HK-2 (cell line): ENCODE data around the gene KCNN4.

Source experiments
- DNase-seq: peaks from one replicate; pipeline ENCODE4 v3.0.0-alpha.2; 2018; ENCODE audit not compliant: unreplicated experiment

KCNN4 gene

DNA sequence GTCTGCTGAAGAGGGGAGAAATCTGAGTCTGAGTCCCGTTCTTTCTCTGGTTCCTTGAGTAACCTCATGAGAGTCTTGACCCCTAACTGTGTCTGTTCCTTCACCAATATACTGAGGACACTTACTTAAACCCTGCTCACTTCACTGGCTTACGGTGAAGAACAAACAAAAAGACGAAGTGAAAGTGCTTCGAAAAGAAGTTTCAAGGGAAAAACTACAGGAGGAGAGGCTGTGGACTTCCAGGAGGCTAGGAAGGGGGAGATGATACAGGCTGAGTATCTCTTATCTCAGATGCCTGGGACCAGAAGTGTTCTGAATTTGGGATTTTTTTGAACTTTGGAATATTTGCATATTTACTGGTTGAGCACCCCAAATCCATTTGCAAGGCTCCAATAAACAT is 32.1 kb downstream of the KCNN4 start:
- DNase-seq = no peak

DNA sequence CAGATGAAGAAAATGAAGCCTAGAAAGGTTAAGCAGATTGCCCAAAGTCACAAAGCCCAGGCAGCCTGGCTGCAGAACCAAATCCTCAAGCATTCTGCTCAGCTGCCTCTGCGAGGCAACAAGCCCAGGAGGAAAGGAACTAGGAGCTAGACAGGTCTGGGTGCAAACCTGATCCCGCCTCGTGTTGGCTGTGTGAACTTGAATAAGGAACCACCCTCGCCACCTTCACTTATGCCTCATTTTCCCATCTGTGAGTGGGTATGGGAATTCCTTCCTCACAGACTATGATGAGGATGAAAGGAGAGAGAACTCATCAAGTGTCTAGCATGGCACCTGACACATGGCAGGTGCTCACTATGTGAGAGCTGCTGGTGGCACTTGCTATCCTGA is 32.6 kb downstream of the KCNN4 start:
- DNase-seq = no peak

DNA sequence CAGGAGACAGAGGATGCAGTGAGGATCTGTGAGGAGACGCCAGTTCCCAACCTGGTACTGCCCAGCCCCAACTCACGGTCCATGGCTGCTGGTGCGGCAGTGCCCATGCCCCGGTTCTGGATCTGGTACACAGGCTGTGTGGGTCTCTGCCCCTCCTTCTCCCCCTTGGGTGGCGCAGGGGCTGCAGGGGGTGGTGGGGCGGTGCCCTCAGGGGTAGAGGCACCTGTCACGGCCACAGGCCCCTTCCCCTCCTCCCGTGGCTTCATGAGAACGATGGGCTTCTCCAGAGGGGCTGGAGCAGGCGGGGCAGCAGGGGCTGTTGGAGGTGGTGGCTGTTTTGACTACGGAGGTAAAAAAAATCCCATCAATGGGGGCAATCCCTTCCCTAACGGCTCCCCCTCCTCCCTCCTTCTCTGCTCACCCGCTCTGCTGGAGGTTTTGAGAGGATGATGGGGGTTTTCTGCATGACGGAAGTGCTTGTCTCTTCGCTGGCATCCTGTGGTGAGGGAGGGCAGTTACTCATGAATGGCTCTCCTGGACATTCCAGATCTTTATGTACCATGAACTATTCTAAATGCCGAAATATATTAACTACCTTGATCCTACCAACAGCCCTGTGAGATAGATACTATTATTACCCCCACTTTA is 33.1 kb downstream of the KCNN4 start:
- peak; percentile 51 for DNase-seq

GRCh38 chr19:43743059-43743458 is 37.7 kb downstream of the KCNN4 start:
- DNase-seq = no peak

DNA sequence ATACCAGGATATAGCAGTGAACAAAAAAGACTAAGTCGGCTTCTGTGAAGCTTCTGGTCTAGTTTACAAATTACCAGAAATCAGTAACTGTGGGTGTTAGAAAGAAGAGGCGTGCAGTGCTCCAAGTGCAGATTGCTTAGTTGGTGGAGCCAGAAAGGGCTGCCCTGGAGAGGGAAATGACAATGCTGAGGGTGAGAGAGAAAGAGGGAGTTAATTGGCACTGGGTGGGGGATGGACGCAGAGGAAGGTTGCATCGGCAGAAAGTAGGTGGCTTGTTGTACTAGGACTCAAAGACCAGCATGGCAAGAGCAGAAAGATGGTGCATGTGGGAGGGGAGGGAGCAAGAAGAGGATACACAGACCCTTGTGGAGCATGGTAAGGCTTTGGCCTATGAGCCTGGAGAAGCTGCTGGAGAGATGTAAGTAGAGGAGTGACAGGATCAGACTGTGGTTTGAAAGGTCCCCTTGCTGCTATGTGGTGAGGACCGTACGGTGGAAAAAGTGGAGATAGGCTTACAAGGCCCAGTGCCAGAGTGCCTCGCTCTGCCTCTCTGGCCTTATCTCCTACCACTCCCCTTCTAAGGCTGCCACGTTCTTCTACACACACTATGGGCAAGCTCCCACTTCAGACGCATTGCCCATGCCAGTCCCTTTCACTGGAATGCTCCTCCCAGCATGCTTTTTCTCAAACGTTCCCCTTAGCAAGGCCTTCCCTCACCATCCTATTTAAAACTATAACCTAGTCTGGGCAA is 39.5 kb downstream of the KCNN4 start:
- DNase-seq = no peak

DNA sequence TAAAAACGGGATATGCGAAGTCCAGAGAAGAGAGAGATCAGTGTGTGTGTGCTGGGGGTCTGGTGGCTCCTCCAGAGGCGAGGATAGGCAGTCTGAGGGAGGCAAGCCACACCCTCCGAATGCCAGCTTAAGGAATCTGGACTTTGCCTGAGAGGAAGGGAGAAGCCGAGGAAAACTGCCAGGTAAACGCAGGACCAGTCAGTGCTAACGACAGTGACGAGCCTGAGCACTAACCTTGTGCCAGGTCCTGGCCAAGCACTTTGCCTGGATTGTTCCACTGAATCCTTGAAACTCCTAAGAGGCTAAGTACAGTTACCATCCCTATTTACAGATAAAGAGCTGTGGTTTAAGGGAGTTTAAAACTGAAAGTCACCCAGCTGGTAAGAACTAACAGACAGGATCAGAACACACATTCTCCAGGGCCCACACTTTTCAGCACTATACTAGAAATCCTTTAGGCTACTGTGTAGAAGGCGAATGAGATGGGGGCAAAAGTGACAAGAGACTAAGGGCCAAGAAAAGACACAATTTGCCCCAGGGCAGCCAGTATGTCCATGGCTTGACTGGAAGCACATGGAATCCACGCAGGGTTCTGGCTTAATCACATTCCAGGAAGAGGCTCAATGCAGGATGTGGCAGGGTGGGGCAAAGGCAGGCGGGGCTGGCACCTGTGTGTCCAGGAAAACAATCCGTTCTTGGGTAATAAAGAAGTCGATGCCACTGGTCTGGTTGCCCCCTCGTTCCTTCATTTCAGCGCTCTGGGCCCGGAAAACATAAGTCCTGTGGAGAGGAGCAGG is 41.1 kb downstream of the KCNN4 start:
- DNase-seq = no peak

GRCh38 chr19:43738780-43739211 is 42.0 kb downstream of the KCNN4 start:
- no peak for DNase-seq

DNA sequence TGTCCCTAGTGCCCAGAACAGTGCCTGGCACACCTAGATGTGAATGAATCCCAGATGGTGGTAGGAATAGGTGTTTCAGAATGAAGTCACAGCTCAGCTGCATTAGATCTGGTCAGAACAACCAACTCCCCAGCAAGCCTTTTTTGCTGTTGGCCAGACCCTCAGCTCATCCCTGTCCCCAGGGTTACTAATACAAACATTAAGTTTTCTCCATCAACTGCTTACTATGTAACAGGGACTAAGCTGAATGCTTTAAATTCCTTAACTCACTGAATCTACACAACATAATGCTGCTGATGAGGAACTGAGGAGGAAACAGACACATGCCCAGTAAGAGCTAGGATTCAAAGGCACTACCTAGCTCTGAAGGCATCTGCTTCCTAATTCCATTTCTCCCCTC is 44.8 kb downstream of the KCNN4 start:
- DNase-seq = no peak

DNA sequence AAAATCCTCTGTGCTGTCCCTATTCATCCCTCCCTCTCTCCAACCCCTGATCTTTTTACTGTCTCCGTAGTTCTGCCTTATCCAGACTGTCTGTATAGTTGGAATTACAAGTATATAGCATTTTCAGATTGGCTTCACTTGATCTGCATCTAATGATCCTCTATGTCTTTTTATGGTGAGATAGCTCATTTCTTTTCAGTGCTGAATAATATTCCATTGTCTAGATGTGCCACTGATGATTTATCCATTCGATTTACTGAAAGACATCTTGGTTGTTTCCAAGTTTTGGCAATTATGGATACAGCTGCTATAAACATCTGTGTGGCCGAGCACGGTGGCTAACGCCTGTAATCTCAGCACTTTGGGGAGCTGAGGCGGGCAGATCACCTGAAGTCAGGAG is 45.8 kb downstream of the KCNN4 start:
- no peak for DNase-seq

DNA sequence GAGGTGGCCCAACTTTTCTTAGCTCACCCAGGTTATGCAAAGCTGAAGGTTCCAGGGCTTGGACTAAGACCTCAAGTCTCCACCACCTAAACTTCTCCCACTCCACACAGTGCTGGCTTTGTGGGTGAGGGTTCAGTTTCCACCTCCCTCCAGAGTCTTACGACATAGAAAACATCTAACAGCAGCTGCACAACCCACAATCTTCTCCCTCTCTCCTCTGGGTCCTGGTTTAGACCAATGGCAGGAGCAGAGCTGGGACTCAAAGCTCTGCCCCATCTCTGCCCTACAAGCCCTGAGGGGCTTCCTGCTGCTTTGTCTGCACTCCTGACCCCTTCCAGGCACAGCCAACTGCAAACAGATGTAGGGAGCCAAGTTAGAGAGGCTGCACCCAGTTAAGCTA is 48.9 kb downstream of the KCNN4 start:
- DNase-seq = no peak

DNA sequence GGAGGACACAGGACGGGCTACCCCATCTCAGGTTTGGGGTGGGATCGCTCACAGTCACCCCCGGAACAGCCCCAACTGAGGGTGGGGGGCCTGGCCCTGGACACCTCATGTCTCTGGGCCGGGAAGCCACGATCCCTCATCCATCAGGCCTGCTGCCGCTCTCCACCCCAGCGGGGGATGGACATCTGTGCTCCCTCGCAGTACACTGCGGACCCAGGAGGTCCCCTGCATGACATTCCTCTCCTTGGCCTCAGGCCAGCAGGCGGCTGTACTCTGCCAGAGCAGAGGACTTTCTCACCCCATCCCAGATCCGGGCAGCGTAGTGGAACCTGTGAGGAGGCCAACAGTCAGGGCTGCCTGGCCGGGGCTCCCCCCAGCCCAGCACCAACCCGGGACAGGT is 49.4 kb downstream of the KCNN4 start:
- no peak for DNase-seq

DNA sequence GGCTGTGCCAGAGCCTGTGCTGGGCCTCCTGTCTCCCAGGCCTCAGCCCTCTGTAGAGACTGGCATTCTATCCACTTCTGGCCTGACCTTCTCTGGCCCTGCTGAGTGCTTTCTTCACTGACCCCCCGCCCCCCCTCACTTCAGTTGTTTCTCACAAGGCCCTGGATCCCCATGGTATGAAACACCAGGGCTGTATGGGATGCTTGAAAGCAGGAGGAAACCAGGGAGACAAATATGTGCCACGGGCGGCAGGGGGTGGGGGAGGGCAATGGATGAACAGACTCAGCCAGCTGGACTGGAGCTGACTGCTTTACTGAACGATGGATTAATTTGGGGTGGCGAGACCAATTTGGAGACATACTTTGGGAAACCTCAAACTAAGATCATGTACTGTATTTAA is 50.9 kb downstream of the KCNN4 start:
- no peak for DNase-seq

- DNase-seq = no peak
These were observed 53.2 kb downstream of the KCNN4 start for GRCh38 chr19:43727593-43727853.

DNA sequence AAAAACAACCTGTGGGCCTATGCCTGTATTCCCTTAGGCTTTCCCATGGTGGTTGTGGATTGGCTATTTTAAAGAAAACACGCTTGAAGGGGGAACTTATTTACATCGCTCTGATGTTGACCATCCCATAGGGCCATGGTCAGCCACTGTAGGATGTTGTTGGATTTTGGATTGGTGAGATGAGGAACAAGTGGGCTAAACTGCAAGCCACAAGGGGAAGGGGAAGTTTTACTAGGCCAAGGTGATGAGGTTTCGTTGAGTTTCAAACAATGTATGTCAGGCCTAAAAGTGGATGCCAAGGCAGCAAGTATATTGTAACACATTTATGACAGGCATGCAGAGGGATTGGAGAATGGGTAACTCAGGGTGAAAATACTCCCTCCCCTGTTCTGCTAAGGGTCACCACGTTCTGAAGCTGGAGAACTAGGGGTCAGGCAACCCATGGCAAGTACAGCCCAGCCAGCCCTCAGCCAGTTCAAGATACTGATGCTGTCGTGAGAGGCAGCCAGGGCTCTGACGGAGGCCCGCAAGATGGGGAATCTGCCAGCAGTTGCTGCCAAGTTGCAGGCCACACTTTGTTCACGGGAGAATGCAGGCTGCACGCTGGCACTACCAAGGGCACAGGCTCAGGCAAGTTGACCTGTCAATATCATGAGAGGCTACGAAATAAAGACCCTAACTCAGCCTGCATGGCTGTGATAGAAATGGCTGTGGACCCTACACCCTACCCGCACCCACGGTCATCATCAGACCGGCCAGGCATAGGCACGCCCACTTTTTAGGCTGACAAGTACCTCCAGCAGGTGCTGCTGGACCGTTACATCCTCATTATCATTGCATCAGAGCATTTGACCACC is 53.8 kb downstream of the KCNN4 start:
- DNase-seq = no peak

GRCh38 chr19:43725468-43725867 is 55.3 kb downstream of the KCNN4 start:
- DNase-seq = no peak

DNA sequence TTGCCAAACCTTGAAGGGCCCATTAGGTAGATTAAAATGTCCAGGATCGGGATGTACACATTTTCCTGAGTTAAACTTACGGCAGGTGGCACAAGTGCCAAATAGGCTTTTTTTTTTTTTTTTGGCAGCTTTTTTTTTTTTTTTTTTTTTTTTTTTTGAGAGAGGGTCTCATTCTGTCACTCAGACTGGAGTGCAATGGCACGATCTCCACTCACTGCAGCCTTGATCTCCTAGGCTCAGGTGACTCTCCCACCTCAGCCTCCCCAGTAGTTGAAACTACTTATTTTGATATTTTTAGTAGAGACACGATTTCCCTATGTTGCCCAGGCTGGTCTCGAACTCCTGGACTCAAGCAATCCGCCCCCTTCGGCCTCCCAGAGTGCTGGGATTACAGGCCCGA is 55.9 kb downstream of the KCNN4 start:
- no peak for DNase-seq

DNA sequence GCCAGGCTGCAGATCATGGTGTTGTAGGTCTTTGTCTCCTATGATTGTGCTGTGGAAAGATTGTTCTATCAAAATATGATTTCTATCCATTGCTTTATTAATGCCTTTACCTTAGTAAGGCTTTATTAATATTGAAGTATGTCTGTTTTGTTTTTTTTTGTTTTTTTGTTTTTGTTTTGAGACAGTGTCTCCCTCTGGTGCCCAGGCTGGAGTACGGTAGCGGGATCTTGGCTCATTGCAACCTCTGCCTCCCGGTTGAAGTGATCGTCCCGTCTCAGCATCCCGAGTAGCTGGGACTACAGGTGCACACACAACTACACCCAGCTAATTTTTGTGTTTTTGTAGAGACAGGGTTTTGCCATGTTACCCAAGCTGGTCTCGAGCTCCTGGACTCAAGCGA is 57.2 kb downstream of the KCNN4 start:
- no peak for DNase-seq

DNA sequence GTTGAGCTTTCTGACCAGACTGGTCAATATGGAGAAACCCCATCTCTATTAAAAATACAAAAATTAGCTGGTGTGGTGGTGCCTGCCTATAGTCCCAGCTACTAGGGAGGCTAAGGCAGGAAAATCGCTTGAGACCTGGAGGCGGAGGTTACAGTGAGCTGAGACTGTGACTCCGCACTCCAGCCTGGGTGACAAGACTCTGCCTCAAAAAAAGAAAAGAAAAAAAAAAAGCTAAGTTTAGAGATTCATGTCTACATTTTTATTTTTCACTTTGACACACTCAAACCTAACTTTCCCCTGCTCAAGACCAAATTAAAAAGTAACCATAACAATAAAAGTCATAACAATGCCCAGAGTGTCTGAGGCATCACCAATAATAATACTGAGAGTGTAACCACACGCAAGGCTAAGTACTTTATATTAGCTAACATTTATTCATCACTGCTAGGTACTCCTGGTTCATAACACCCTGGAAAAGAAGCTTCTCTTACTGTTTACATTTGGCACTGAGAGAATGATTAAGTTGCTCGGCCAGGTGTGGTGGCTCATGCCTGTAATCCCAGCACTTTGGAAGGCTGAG is 59.2 kb downstream of the KCNN4 start:
- DNase-seq = no peak

- no peak for DNase-seq
These were observed 59.8 kb downstream of the KCNN4 start for GRCh38 chr19:43720936-43721335.

- no peak for DNase-seq
These were observed 60.9 kb downstream of the KCNN4 start for GRCh38 chr19:43719918-43720317.

- DNase-seq = no peak
These were observed 61.4 kb downstream of the KCNN4 start for GRCh38 chr19:43719378-43719868.
